Peyer's patch (tissue), 4 donors: ENCODE data around the gene PLA2G2F. TPM values are rescaled to one million over a fixed set of nuclear protein-coding genes. Genes with fewer than 3 reads are reported as not detected.
A peak's percentile ranks its signal among the peaks of the same experiment; 100 is the strongest.

Experiments
- DNase-seq, 3 donors: peaks; one replicate each; pipeline ENCODE4 v3.0.0-alpha.2; 2017 to 2019
- H3K27ac ChIP-seq, 4 donors: fragments of 200-600 bp; sonication (generic); one replicate each; pipeline ENCODE4 v1.5.1; 2016 to 2019
- H3K27me3 ChIP-seq, 2 donors: fragments of 200-600 bp; sonication (generic); one replicate each; pipeline ENCODE4 v1.5.1; 2019
- H3K36me3 ChIP-seq, 3 donors: fragments of 200-600 bp; sonication (generic); one replicate each; pipeline ENCODE4 v1.5.1; 2016 to 2019
- H3K4me1 ChIP-seq, 4 donors: fragments of 200-600 bp; sonication (generic); one replicate each; pipeline ENCODE4 v1.5.1; 2016 to 2019
- H3K4me3 ChIP-seq, 4 donors: fragments of 200-600 bp; sonication (generic); 1 replicate in 3 of 4; 2 replicates in 1 of 4; pipeline ENCODE4 v1.5.1; 2016 to 2019; ENCODE audit warnings: mild to moderate bottlenecking in 1 of 4
- H3K9me3 ChIP-seq, 4 donors: fragments of 200-600 bp; sonication (generic); one replicate each; pipeline ENCODE4 v1.5.1; 2016 to 2019; ENCODE audit warnings: mild to moderate bottlenecking in 1 of 4
- CTCF ChIP-seq, 6 experiments: fragments of 450-650 bp in 4 of 6; fragments of 200-600 bp in 2 of 6; sonication (generic) in 1 of 6; IDR thresholded peaks; one replicate each; pipeline ENCODE4 v1.5.1; 2017 to 2019; ENCODE audit warnings: antibody characterized with exemption in 6 of 6, mild to moderate bottlenecking in 3 of 6, moderate library complexity in 1 of 6
- POLR2A ChIP-seq, 2 donors: fragments of 450-650 bp; IDR thresholded peaks; one replicate each; pipeline ENCODE4 v1.5.1; 2017; ENCODE audit warnings: antibody characterized with exemption in 2 of 2, mild to moderate bottlenecking in 2 of 2, moderate library complexity in 2 of 2
- total RNA-seq, 4 donors: library from RNA; depleted of rRNA; stranded (reverse); fragments of >200 nt; gene quantifications; one replicate each; pipeline ENCODE4 v1.1.0, GENCODE V29; 2016

Gene PLA2G2F
- total RNA-seq, 4 donors from 2014 or later = 0.27 to 0.35 TPM; not detected in 2

- Histone ChIP-seq H3K4me1 (peaks cover 0 to 10% (median 3%) of the 10 kb centered on the region in 4 donors), H3K9me3 (no peaks in the 10 kb centered on the region), H3K27me3 (no peaks in the 10 kb centered on the region), H3K4me3 (no peak overlapping the region), H3K36me3 (no peaks in the 10 kb centered on the region), H3K27ac (no peak overlapping the region)
- TF ChIP-seq POLR2A (IDR thresholded peaks at IDR 0.05) = no peak
- no peak for DNase-seq
Measured at GRCh38 chr1:20150969-20151368, 11.8 kb downstream of the PLA2G2F start.

GRCh38 chr1:20151906-20152598 lies 12.9 kb downstream of the PLA2G2F start:
- no peaks in the 10 kb centered on the region for H3K9me3 ChIP-seq
- DNase-seq = peak; percentile 80 to 92 (median 86)
- H3K4me1 ChIP-seq = peaks cover 0 to 10% (median 3%) of the 10 kb centered on the region in 4 donors
- peak overlapping the region; percentile 34 to 45 (median 39) for H3K4me3 ChIP-seq
- TF ChIP-seq POLR2A (IDR thresholded peaks at IDR 0.05) (no peak), CTCF (IDR thresholded peaks at IDR 0.05) (peak; percentile 80 to 96 (median 92))
- H3K27ac ChIP-seq = peak overlapping the region in 2 of 4 donors; percentile 49 to 59
- H3K27me3 ChIP-seq = no peaks in the 10 kb centered on the region
- no peaks in the 10 kb centered on the region for H3K36me3 ChIP-seq

DNA sequence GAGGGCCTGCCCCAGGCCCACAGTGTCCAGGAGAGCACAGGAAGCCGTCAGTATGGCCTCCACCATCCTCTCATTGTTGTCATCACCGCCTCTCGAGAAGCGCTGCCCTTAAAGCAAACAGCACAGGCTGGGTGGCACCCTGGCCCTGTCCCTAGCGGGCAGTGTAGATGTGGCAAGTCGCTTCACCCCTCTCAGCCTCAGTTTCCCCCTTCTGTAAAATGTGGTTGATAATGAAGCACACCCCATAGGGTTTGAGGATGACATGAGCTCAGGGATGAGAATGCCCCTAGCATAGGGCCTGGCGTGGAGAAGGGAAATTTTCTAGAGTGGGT lies 13.4 kb downstream of the PLA2G2F start:
- no peak for DNase-seq
- no peaks in the 10 kb centered on the region for H3K36me3 ChIP-seq
- TF ChIP-seq POLR2A (IDR thresholded peaks at IDR 0.05) (no peak), CTCF (IDR thresholded peaks at IDR 0.05) (no peak)
- no peaks in the 10 kb centered on the region for H3K9me3 ChIP-seq
- H3K27ac ChIP-seq = peak overlapping the region in 2 of 4 donors; percentile 6 to 59
- peak overlapping the region in 3 of 4 donors; percentile 34 to 45 (median 43) for H3K4me3 ChIP-seq
- no peaks in the 10 kb centered on the region for H3K27me3 ChIP-seq
- peaks cover 0 to 10% (median 3%) of the 10 kb centered on the region in 4 donors for H3K4me1 ChIP-seq

GRCh38 chr1:20153000-20153418 lies 13.9 kb downstream of the PLA2G2F start:
- no peaks in the 10 kb centered on the region for H3K9me3 ChIP-seq
- no peaks in the 10 kb centered on the region for H3K27me3 ChIP-seq
- no peaks in the 10 kb centered on the region for H3K36me3 ChIP-seq
- H3K27ac ChIP-seq = peak overlapping the region in 2 of 4 donors; percentile 6 to 59
- TF ChIP-seq CTCF (IDR thresholded peaks at IDR 0.05) = no peak
- no peak for TF ChIP-seq POLR2A (IDR thresholded peaks at IDR 0.05)
- no peak overlapping the region for H3K4me3 ChIP-seq
- peak in 1 of 3 donors; percentile 49 for DNase-seq
- peaks cover 0 to 10% (median 3%) of the 10 kb centered on the region in 4 donors for H3K4me1 ChIP-seq

GRCh38 chr1:20154301-20154831 lies 15.2 kb downstream of the PLA2G2F start:
- DNase-seq = peak in 1 of 3 donors; percentile 36
- H3K27ac ChIP-seq = peak overlapping the region in 1 of 4 donors; percentile 49

More at GRCh38 chr1:20154301-20154831, 15.2 kb downstream of the PLA2G2F start:
- TF ChIP-seq POLR2A (IDR thresholded peaks at IDR 0.05) (no peak), CTCF (IDR thresholded peaks at IDR 0.05) (no peak)
- H3K27me3 ChIP-seq = no peaks in the 10 kb centered on the region
- peak overlapping the region in 1 of 4 donors; percentile 8 for H3K4me3 ChIP-seq
- peaks cover 0 to 10% (median 3%) of the 10 kb centered on the region in 4 donors for H3K4me1 ChIP-seq
- peaks cover 0 to 7% (median under 1%) of the 10 kb centered on the region in 4 donors for H3K9me3 ChIP-seq
- no peaks in the 10 kb centered on the region for H3K36me3 ChIP-seq
